ENCODE data around the gene TMEM174.

DNA sequence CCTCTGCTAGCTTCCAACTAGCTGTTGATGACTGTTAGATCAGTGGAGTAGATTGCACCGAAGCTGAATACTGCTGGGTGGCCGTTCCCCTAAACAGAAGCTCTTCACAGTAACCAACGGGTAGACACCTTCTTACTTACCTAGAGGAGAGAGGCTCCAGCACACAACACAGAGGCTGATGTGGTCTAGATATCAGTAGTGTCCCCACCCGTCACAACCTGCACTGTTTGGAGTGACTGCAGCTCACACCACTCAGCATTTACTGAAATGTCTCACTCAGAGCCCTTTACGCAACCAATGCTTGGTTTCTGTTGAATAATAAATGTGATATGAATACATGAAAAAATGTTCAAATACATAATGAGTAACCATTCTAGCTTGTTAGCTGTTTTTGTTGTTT lies 5.3 kb downstream of the TMEM174 start:
- TF ChIP-seq, protein P1, sequence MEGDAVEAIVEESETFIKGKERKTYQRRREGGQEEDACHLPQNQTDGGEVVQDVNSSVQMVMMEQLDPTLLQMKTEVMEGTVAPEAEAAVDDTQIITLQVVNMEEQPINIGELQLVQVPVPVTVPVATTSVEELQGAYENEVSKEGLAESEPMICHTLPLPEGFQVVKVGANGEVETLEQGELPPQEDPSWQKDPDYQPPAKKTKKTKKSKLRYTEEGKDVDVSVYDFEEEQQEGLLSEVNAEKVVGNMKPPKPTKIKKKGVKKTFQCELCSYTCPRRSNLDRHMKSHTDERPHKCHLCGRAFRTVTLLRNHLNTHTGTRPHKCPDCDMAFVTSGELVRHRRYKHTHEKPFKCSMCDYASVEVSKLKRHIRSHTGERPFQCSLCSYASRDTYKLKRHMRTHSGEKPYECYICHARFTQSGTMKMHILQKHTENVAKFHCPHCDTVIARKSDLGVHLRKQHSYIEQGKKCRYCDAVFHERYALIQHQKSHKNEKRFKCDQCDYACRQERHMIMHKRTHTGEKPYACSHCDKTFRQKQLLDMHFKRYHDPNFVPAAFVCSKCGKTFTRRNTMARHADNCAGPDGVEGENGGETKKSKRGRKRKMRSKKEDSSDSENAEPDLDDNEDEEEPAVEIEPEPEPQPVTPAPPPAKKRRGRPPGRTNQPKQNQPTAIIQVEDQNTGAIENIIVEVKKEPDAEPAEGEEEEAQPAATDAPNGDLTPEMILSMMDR (conservative IDR thresholded peaks at IDR 0.05; ENCODE audit: low read length), result no peak
- no peak for TF ChIP-seq EZH2phosphoT487 (IDR thresholded peaks at IDR 0.05; ENCODE audit: borderline replicate concordance, low read depth, low read length)

Data from OCI-LY7 (cell line).